A673 (cell line): ENCODE results near the gene XRCC3.

Experiments
- EZH2 ChIP-seq: fragments of 200-600 bp; sonication (generic); IDR thresholded peaks from 2 replicates; pipeline ENCODE4 v1.6.1; 2017; ENCODE audit warnings: borderline replicate concordance, low read depth, mild to moderate bottlenecking, mixed read lengths, antibody characterized with exemption, low read length; ENCODE audit not compliant: poor library complexity, severe bottlenecking
- TF ChIP-seq, protein P1 (sequence below): fragments of 300-800, 200-600 bp; sonication (generic); conservative IDR thresholded peaks from 2 replicates; pipeline ENCODE4 v1.5.1; 2017; ENCODE audit warnings: low read depth, mild to moderate bottlenecking, antibody characterized with exemption, low read length, moderate library complexity, mixed read lengths

- TF ChIP-seq, protein P1, sequence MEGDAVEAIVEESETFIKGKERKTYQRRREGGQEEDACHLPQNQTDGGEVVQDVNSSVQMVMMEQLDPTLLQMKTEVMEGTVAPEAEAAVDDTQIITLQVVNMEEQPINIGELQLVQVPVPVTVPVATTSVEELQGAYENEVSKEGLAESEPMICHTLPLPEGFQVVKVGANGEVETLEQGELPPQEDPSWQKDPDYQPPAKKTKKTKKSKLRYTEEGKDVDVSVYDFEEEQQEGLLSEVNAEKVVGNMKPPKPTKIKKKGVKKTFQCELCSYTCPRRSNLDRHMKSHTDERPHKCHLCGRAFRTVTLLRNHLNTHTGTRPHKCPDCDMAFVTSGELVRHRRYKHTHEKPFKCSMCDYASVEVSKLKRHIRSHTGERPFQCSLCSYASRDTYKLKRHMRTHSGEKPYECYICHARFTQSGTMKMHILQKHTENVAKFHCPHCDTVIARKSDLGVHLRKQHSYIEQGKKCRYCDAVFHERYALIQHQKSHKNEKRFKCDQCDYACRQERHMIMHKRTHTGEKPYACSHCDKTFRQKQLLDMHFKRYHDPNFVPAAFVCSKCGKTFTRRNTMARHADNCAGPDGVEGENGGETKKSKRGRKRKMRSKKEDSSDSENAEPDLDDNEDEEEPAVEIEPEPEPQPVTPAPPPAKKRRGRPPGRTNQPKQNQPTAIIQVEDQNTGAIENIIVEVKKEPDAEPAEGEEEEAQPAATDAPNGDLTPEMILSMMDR: no peak
- no peak for TF ChIP-seq EZH2
Observed at GRCh38 chr14:103675957-103676356, 39.3 kb downstream of the XRCC3 start.
